LHCN-M2 (cell line): Measurements from ENCODE around the gene ZBTB16. TPM values are rescaled to one million over a fixed set of nuclear protein-coding genes. Genes with fewer than 3 reads are reported as not detected.

Experiments used
- DNase-seq: peaks from one replicate; pipeline ENCODE4 v3.0.0-alpha.2; 2012; ENCODE audit warnings: low read depth
- total RNA-seq: library from RNA; depleted of rRNA; stranded (reverse); fragments of >200 nt; gene quantifications from 2 replicates; pipeline ENCODE4 v1.2.3, GENCODE V29; 2014

The ZBTB16 gene
- total RNA-seq, 1 experiment from 2014 or later: 4.3 TPM

- no peak for DNase-seq
Observed at GRCh38 chr11:114279792-114280546, 220.5 kb downstream of the ZBTB16 start.

DNA sequence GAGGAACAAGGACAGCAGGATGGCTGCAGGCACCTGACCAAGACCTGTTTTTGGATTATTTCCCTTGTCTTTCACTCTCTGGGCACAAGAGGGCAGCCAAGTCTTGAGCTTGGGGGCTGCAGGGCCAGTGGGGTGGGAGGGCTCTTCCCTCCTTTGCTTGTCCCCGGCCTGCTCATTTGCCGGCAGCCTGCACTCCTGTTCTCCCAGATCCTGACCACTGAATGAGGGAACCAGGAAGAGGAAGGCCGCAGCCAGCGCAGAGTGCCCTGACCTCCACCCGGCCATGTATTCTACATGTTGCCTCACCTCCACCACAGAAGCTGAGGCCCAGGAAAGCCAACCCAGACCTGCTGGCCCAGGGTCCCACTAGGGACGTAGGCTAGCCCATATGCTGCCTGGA lies 221.2 kb downstream of the ZBTB16 start:
- DNase-seq: peak; percentile 92

GRCh38 chr11:114281388-114281956 lies 222.0 kb downstream of the ZBTB16 start:
- no peak for DNase-seq

DNA sequence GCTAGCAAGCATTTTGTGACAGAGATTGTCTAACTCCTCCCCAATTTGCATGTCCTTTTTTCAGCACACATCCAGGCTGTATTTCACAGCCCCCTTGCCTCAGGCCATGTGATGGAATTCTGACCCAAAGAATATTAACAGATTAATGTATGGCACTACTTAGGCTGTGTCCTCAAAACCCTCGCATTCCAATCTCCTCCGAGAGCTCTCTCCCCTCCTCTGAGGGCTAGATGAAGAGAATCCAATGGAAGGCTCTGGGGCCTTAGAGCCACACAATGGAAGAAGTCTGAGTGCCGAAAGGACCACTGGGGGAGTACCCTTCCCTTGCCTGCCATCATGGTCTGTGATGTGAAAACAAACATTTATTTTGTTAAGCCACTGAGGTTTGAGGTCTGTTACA lies 223.0 kb downstream of the ZBTB16 start:
- DNase-seq: no peak

DNA sequence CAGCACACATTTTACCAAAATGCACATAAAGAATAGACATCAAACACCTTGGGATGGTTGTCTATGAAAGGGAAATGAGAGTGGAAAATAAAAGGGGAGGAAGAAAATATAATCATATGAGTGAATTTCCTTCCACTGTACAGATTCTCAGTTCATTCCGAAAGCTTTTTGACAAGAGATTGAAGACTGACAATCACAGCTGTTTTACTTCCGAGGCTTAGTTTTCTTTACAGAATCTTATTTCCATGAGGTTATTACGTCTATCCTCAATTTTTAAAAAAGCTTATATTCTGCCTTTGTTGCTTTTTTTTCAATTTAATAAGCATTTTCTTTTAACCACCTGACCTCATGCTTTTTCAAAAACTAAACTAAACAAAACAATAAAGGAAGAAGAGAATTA lies 223.9 kb downstream of the ZBTB16 start:
- peak; percentile 62 for DNase-seq

- no peak for DNase-seq
Observed at GRCh38 chr11:114284021-114284420, 224.5 kb downstream of the ZBTB16 start.

- no peak for DNase-seq
Observed at GRCh38 chr11:114284914-114285313, 225.4 kb downstream of the ZBTB16 start.

- DNase-seq: peak; percentile 72
Observed at GRCh38 chr11:114285599-114285998, 226.1 kb downstream of the ZBTB16 start.

- no peak for DNase-seq
Observed at GRCh38 chr11:114286229-114286628, 226.7 kb downstream of the ZBTB16 start.

- DNase-seq: no peak
Observed at GRCh38 chr11:114287154-114287553, 227.6 kb downstream of the ZBTB16 start.

- DNase-seq: no peak
Observed at GRCh38 chr11:114288136-114288535, 228.6 kb downstream of the ZBTB16 start.

GRCh38 chr11:114289779-114290178 lies 230.3 kb downstream of the ZBTB16 start:
- DNase-seq: peak; percentile 50

- peak; percentile 70 for DNase-seq
Observed at GRCh38 chr11:114290503-114291235, 231.2 kb downstream of the ZBTB16 start.

DNA sequence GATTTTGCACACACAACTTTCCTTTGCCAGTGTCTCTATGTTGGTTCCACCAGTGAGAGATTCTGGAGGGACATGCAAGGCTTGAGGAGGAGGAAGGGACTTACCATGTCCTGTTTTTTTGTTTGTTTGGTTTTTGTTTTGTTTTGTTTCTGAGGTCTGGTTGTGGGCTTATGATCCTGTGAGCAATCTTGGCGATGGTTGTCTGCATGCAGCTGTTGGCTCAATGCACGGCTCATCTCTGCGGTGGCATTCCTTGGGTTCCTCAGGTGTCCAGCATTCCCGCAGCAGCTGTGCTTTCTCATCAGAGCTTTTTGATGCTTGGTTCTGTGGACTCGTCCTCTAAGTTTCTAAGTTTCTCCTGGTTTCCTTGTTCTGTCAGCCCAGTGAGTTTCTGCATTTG lies 231.9 kb downstream of the ZBTB16 start:
- DNase-seq: peak; percentile 100

GRCh38 chr11:114291842-114292680 lies 232.6 kb downstream of the ZBTB16 start:
- peak; percentile 92 for DNase-seq

- DNase-seq: no peak
Observed at GRCh38 chr11:114293201-114293711, 233.7 kb downstream of the ZBTB16 start.

DNA sequence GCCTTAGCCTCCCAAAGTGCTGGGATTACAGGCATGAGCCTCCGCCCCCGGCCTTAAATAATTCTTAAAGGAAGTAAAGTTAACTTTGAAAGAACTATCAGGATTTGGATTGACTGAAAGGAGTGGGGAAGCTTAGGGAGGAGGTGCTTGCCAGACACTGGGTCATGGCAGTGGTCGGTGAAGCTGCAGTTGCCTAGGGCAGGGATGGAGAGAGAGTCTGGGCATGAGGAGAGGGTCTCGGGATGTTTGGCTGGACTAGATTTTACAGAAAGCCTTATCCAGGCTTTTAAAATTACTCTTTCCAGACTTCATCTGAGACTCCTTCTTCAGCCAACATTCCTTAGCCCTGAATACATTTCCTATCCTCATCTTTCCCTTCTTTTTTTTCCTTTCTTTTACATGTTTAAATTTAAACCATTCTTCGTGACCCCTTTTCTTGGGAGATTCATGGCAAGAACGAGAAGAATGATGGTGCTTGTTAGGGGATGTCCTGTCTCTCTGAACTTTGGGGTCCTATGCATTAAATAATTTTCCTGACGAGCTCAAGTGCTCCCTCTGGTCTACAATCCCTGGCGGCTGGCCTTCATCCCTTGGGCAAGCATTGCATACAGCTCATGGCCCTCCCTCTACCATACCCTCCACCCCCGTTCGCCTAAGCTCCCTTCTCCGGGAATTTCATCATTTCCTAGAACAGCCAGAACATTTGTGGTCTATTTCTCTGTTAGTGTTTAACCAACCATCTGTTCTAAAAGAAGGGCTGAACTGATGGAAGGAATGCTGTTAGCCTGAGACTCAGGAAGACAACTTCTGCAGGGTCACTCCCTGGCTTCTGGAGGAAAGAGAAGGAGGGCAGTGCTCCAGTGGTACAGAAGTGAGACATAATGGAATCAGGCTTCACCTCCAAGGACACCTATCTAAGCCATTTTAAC lies 236.4 kb downstream of the ZBTB16 start, which contains the start of gene NNMT:
TSS of gene NNMT (plus strand) at position 724 of the 929 bp plus-strand sequence. CDS start at position 882, 158 bp downstream.
- peak; percentile 99 for DNase-seq

GRCh38 chr11:114296605-114297372 lies 237.3 kb downstream of the ZBTB16 start:
- no peak for DNase-seq
